ENCODE measurements around the gene TNIK.

The TNIK gene

DNA sequence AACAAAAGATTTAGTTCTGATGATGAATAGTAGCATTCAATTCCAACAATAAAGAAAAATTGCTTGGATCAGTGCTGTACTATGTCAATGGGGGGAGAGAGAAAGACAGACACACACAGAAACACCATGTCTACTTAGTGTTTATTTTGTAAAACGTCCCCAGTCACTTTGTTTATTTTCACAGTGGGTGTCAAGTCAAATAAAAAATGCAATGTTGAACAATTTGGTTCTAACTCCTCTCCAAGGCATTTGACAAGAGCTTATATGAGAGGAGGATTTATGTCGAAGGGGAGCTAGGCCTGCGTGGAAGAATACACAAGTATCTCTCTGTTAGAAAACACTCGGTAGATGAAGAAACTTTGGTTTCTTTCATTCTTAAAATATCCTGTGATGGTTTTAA is 232.0 kb downstream of the TNIK start:
- H3K36me3 ChIP-seq = no peaks in the 10 kb centered on the region
- no peak overlapping the region for H3K4me3 ChIP-seq (ENCODE audit: low read depth, low read length)
- no peak for DNase-seq
- H3K4me1 ChIP-seq = peaks cover 5% of the 10 kb centered on the region
- H3K27me3 ChIP-seq = no peaks in the 10 kb centered on the region
- H3K9me3 ChIP-seq = no peaks in the 10 kb centered on the region
- TF ChIP-seq, protein P1, sequence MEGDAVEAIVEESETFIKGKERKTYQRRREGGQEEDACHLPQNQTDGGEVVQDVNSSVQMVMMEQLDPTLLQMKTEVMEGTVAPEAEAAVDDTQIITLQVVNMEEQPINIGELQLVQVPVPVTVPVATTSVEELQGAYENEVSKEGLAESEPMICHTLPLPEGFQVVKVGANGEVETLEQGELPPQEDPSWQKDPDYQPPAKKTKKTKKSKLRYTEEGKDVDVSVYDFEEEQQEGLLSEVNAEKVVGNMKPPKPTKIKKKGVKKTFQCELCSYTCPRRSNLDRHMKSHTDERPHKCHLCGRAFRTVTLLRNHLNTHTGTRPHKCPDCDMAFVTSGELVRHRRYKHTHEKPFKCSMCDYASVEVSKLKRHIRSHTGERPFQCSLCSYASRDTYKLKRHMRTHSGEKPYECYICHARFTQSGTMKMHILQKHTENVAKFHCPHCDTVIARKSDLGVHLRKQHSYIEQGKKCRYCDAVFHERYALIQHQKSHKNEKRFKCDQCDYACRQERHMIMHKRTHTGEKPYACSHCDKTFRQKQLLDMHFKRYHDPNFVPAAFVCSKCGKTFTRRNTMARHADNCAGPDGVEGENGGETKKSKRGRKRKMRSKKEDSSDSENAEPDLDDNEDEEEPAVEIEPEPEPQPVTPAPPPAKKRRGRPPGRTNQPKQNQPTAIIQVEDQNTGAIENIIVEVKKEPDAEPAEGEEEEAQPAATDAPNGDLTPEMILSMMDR (IDR thresholded peaks at IDR 0.05; ENCODE audit: low read depth, low read length) = no peak

DNA sequence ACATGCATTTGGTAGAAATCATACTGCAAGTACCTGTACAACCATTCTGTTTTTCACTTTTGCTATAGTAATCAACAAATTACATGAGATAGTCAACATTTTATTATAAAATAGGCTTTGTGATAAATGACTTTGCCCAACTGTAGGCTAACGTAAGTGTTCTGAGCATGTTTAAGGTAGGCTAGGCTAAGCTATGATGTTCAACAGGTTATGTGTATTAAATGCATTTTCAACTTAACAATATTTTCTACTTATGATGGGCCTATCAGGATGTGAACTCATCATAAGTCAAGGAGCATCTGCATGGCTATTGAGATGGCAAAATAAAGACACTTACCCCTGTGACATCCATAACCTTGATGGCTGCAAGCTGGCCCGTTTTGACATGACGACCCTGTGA is 232.4 kb downstream of the TNIK start:
- DNase-seq = no peak
- Histone ChIP-seq H3K4me3 (ENCODE audit: low read depth, low read length) (no peak overlapping the region), H3K27me3 (no peaks in the 10 kb centered on the region), H3K4me1 (peaks cover 5% of the 10 kb centered on the region), H3K9me3 (no peaks in the 10 kb centered on the region), H3K36me3 (no peaks in the 10 kb centered on the region)
- TF ChIP-seq, protein P1 (IDR thresholded peaks at IDR 0.05; ENCODE audit: low read depth, low read length) = no peak

DNA sequence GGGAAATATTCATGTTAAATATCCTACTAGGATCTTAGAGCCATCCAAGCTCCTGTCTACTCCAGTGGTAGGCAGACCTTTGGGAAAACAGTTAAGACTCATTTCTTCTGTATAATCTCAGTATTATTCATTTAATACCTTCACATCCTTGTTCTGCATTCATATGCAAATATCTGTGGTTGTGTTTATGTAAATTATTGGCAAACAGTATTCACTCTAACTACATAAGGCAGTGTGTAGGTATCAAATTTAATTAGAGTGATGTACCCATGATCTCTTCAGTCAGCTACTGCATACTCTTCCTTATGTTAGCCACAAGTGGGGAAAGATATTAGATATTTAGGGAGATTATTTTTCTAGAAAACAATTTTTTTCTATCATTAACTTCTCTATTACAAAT is 232.8 kb downstream of the TNIK start:
- no peaks in the 10 kb centered on the region for H3K36me3 ChIP-seq
- H3K27me3 ChIP-seq = no peaks in the 10 kb centered on the region
- TF ChIP-seq, protein P1 (IDR thresholded peaks at IDR 0.05; ENCODE audit: low read depth, low read length) = no peak
- H3K4me3 ChIP-seq (ENCODE audit: low read depth, low read length) = no peak overlapping the region
- no peak for DNase-seq
- peaks cover 5% of the 10 kb centered on the region for H3K4me1 ChIP-seq
- H3K9me3 ChIP-seq = no peaks in the 10 kb centered on the region

DNA sequence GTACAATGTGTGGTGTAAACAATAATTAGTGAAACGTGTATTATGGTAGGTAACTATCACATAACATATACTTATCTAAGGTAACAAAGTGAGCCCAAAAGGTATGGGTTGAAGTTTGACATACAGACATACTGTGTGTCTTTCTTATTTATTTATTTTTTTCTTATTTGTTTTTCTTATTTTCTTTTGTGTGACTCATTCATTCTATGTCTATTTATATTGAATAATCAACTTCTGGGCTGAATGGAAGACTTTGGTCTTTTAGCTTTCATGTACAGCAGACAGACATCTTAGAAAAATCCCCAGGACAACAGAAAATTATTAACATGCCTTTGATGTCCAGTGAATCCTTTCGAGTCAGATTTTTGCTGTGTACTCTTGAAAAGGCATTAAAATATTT is 233.4 kb downstream of the TNIK start:
- DNase-seq = no peak
- Histone ChIP-seq H3K27me3 (no peaks in the 10 kb centered on the region), H3K36me3 (no peaks in the 10 kb centered on the region), H3K9me3 (no peaks in the 10 kb centered on the region), H3K4me3 (ENCODE audit: low read depth, low read length) (no peak overlapping the region), H3K4me1 (peaks cover 5% of the 10 kb centered on the region)
- TF ChIP-seq, protein P1 (IDR thresholded peaks at IDR 0.05; ENCODE audit: low read depth, low read length) = no peak

DNA sequence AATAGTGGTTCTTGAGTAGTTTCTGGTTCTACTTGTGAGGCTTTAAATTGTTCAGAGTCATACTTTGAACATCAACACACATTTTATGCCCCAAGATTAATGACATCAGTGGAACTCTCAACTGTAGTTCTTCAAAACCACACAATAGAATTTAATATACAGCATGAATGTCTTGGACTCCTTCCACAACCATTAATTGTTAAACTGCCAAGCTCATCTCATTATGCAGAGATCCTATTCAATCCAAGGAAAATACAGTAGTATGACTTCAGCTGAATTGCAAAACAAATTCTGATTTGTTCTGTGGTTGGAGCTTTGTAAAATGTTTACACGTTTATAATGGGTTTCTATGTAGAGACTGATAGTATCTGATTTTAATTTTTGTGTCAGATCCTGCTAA is 234.5 kb downstream of the TNIK start:
- Histone ChIP-seq H3K9me3 (no peaks in the 10 kb centered on the region), H3K4me3 (ENCODE audit: low read depth, low read length) (no peak overlapping the region), H3K27me3 (no peaks in the 10 kb centered on the region), H3K4me1 (no peaks in the 10 kb centered on the region; the same call in 1 of the 2 replicates), H3K36me3 (no peaks in the 10 kb centered on the region)
- DNase-seq = no peak
- TF ChIP-seq, protein P1 (IDR thresholded peaks at IDR 0.05; ENCODE audit: low read depth, low read length) = no peak

DNA sequence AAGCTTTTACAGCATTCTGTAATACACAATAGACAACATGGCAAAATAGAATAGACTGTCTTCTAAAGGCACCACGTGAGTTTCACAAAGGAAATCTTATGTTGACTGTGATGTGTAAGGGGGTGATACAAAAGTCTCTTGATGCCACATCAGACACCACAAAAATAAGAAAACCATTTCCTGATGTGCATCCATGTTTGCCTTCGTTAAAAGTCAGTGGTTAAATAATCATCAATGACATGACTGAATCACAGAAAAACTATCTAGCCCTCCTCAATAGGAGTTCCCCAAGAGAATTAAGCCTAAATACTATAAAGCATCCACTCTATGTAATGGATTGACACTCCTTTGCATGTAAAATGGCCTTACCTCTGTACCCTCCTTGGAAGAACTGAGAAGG is 235.0 kb downstream of the TNIK start:
- no peak for DNase-seq
- no peaks in the 10 kb centered on the region for H3K27me3 ChIP-seq
- no peak overlapping the region for H3K4me3 ChIP-seq (ENCODE audit: low read depth, low read length)
- H3K4me1 ChIP-seq = no peaks in the 10 kb centered on the region
- no peaks in the 10 kb centered on the region for H3K36me3 ChIP-seq
- H3K9me3 ChIP-seq = no peaks in the 10 kb centered on the region
- TF ChIP-seq, protein P1 (IDR thresholded peaks at IDR 0.05; ENCODE audit: low read depth, low read length) = no peak
